ENCODE data around the gene MYH11.

- no peak for TF ChIP-seq CTCF (conservative IDR thresholded peaks at IDR 0.05; ENCODE audit: low read depth in 2 of 2)
- TF ChIP-seq CREB1 (CRISPR knock-in tag; IDR thresholded peaks at IDR 0.05; ENCODE audit: low read depth): no peak
- TF ChIP-seq, protein P1, sequence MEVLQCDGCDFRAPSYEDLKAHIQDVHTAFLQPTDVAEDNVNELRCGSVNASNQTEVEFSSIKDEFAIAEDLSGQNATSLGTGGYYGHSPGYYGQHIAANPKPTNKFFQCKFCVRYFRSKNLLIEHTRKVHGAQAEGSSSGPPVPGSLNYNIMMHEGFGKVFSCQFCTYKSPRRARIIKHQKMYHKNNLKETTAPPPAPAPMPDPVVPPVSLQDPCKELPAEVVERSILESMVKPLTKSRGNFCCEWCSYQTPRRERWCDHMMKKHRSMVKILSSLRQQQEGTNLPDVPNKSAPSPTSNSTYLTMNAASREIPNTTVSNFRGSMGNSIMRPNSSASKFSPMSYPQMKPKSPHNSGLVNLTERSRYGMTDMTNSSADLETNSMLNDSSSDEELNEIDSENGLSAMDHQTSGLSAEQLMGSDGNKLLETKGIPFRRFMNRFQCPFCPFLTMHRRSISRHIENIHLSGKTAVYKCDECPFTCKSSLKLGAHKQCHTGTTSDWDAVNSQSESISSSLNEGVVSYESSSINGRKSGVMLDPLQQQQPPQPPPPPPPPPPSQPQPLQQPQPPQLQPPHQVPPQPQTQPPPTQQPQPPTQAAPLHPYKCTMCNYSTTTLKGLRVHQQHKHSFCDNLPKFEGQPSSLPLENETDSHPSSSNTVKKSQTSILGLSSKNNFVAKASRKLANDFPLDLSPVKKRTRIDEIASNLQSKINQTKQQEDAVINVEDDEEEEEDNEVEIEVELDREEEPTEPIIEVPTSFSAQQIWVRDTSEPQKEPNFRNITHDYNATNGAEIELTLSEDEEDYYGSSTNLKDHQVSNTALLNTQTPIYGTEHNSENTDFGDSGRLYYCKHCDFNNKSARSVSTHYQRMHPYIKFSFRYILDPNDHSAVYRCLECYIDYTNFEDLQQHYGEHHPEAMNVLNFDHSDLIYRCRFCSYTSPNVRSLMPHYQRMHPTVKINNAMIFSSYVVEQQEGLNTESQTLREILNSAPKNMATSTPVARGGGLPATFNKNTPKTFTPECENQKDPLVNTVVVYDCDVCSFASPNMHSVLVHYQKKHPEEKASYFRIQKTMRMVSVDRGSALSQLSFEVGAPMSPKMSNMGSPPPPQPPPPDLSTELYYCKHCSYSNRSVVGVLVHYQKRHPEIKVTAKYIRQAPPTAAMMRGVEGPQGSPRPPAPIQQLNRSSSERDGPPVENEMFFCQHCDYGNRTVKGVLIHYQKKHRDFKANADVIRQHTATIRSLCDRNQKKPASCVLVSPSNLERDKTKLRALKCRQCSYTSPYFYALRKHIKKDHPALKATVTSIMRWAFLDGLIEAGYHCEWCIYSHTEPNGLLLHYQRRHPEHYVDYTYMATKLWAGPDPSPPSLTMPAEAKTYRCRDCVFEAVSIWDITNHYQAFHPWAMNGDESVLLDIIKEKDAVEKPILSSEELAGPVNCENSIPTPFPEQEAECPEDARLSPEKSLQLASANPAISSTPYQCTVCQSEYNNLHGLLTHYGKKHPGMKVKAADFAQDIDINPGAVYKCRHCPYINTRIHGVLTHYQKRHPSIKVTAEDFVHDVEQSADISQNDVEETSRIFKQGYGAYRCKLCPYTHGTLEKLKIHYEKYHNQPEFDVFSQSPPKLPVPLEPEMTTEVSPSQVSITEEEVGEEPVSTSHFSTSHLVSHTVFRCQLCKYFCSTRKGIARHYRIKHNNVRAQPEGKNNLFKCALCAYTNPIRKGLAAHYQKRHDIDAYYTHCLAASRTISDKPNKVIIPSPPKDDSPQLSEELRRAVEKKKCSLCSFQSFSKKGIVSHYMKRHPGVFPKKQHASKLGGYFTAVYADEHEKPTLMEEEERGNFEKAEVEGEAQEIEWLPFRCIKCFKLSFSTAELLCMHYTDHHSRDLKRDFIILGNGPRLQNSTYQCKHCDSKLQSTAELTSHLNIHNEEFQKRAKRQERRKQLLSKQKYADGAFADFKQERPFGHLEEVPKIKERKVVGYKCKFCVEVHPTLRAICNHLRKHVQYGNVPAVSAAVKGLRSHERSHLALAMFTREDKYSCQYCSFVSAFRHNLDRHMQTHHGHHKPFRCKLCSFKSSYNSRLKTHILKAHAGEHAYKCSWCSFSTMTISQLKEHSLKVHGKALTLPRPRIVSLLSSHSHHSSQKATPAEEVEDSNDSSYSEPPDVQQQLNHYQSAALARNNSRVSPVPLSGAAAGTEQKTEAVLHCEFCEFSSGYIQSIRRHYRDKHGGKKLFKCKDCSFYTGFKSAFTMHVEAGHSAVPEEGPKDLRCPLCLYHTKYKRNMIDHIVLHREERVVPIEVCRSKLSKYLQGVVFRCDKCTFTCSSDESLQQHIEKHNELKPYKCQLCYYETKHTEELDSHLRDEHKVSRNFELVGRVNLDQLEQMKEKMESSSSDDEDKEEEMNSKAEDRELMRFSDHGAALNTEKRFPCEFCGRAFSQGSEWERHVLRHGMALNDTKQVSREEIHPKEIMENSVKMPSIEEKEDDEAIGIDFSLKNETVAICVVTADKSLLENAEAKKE (CRISPR knock-in tag; IDR thresholded peaks at IDR 0.05): no peak
- TF ChIP-seq EZH2 (IDR thresholded peaks at IDR 0.05; ENCODE audit: low read depth, unreplicated experiment): no peak
- no peak for TF ChIP-seq POLR2AphosphoS5 (IDR thresholded peaks at IDR 0.05; ENCODE audit: low read depth)
- TF ChIP-seq ZNF114 (CRISPR knock-in tag; IDR thresholded peaks at IDR 0.05): no peak
- TF ChIP-seq STAT1 (IDR thresholded peaks at IDR 0.05; ENCODE audit: unreplicated experiment): no peak
- no peak for TF ChIP-seq JUNB (IDR thresholded peaks at IDR 0.05; ENCODE audit: unreplicated experiment)
- TF ChIP-seq, protein P2, sequence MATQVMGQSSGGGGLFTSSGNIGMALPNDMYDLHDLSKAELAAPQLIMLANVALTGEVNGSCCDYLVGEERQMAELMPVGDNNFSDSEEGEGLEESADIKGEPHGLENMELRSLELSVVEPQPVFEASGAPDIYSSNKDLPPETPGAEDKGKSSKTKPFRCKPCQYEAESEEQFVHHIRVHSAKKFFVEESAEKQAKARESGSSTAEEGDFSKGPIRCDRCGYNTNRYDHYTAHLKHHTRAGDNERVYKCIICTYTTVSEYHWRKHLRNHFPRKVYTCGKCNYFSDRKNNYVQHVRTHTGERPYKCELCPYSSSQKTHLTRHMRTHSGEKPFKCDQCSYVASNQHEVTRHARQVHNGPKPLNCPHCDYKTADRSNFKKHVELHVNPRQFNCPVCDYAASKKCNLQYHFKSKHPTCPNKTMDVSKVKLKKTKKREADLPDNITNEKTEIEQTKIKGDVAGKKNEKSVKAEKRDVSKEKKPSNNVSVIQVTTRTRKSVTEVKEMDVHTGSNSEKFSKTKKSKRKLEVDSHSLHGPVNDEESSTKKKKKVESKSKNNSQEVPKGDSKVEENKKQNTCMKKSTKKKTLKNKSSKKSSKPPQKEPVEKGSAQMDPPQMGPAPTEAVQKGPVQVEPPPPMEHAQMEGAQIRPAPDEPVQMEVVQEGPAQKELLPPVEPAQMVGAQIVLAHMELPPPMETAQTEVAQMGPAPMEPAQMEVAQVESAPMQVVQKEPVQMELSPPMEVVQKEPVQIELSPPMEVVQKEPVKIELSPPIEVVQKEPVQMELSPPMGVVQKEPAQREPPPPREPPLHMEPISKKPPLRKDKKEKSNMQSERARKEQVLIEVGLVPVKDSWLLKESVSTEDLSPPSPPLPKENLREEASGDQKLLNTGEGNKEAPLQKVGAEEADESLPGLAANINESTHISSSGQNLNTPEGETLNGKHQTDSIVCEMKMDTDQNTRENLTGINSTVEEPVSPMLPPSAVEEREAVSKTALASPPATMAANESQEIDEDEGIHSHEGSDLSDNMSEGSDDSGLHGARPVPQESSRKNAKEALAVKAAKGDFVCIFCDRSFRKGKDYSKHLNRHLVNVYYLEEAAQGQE (IDR thresholded peaks at IDR 0.05; ENCODE audit: unreplicated experiment): no peak
These were observed 2.3 kb upstream of the MYH11 start for GRCh38 chr16:15858921-15859668.
